Measurements from ENCODE around the gene WWOX. TPM values are rescaled to one million over a fixed set of nuclear protein-coding genes. Genes with fewer than 3 reads are reported as not detected.

Gene WWOX
- total RNA-seq, 5 donors from 2014 or later (not counting 1 experiment from before 2014, with no cell fraction given) = 21.2 to 26.0 (median 22.6) TPM

DNA sequence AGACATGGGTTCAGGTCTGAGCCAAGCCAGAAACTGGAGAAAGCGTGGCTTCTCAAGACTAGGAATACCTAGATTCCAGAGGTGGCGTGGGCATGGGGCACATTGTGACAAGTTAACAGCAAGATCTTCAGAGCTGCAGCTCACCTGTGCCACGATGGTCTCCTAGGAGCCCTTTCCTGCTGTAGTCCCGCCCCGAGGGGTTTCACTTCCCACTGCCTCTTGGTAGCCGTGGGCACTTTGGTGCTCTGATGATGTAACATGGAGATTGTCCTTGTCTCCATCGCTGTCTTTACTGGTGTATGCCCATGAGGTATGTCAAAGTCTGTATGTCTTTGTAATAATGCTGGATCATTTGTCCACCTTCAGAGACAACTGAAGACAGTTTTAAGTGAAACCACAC lies 89.7 kb downstream of the WWOX start:
- ChIA-PET CTCF (no interaction called here), POLR2A (no interaction called here)
- no peak overlapping the region for H3K27ac ChIP-seq (ENCODE audit: low read length)
- H3K4me3 ChIP-seq (ENCODE audit: control insufficient read depth in 1 of 2, extremely low read depth in 1 of 2, low read length in 1 of 2) = no peak overlapping the region
- H3K36me3 Mint-ChIP-seq = peaks cover 22% of the 10 kb centered on the region
- ATAC-seq (replicated peaks in 1 of 4) (no peak), DNase-seq (no peak)
- no peaks in the 10 kb centered on the region for H3K27me3 Mint-ChIP-seq
- no peaks in the 10 kb centered on the region for H3K9me3 ChIP-seq
- H3K4me1 Mint-ChIP-seq = no peaks in the 10 kb centered on the region
- H3K27ac Mint-ChIP-seq = no peak overlapping the region
- H3K4me1 ChIP-seq (ENCODE audit: control insufficient read depth in 1 of 2, extremely low read depth in 1 of 2, insufficient read depth in 2 of 2, low read length in 2 of 2) = no peaks in the 10 kb centered on the region
- H3K27me3 ChIP-seq (replicated peaks in 1 of 2; ENCODE audit: control insufficient read depth in 2 of 2, extremely low read depth in 1 of 2, insufficient read depth in 2 of 2, low read length in 1 of 2) = no peaks in the 10 kb centered on the region
- H3K9me3 Mint-ChIP-seq = peaks cover 0 to 2% (median 0%) of the 10 kb centered on the region in 3 donors
- no peaks in the 10 kb centered on the region for H3K36me3 ChIP-seq (ENCODE audit: control insufficient read depth in 2 of 2, extremely low read depth in 1 of 2, insufficient read depth in 1 of 2, low read length in 1 of 2)
- WGBS (ENCODE audit: insufficient coverage) = 94% methylated on average over 7 of the region's 7 CpGs
- H3K4me3 Mint-ChIP-seq = no peak overlapping the region

DNA sequence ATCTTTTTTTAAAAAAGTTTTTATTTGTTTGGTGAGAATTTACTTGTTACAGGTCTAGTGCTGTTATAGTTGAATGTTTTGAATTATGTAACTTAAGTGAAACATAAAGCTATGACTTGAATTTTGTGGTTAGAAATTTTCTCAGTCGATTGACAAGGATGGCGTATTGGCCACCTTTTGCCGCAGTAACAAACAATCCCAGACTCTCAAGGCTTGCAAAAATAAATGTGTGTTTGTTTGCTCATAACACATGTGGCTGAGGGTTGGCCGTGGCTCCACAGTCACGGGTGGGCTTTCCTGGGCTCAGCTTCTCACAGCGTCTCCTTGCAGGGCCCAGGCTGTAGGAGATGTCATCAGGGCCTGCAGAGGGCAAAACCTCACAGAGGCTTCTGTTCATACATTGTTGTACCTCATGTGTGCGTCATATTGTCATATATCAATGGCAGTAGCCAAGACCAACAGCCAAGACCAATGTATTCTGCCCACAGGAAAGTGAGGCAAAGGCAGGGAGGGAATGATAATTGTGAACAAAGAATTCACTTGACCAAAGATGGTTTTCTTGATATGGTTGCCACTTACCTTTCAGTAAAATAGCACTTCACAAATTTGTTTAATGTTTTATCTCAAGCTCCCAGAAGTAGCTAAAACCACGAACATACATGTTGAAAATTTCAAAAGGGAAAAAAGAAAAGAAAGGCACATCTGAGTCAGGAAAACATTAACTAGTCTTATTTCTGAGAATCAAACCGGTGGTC lies 93.5 kb downstream of the WWOX start:
- Histone ChIP-seq H3K9me3 (no peaks in the 10 kb centered on the region), H3K36me3 (ENCODE audit: control insufficient read depth in 2 of 2, extremely low read depth in 1 of 2, insufficient read depth in 1 of 2, low read length in 1 of 2) (no peaks in the 10 kb centered on the region), H3K27me3 (replicated peaks in 1 of 2; ENCODE audit: control insufficient read depth in 2 of 2, extremely low read depth in 1 of 2, insufficient read depth in 2 of 2, low read length in 1 of 2) (no peaks in the 10 kb centered on the region), H3K4me3 (ENCODE audit: control insufficient read depth in 1 of 2, extremely low read depth in 1 of 2, low read length in 1 of 2) (no peak overlapping the region), H3K27ac (ENCODE audit: low read length) (no peak overlapping the region), H3K4me1 (ENCODE audit: control insufficient read depth in 1 of 2, extremely low read depth in 1 of 2, insufficient read depth in 2 of 2, low read length in 2 of 2) (no peaks in the 10 kb centered on the region)
- Mint-ChIP-seq H3K27me3 (no peaks in the 10 kb centered on the region), H3K36me3 (peaks cover 22% of the 10 kb centered on the region), H3K27ac (no peak overlapping the region), H3K4me1 (peaks cover 0 to 6% (median 0%) of the 10 kb centered on the region in 3 donors), H3K4me3 (no peak overlapping the region), H3K9me3 (peaks cover 0 to 2% (median 0%) of the 10 kb centered on the region in 3 donors)
- WGBS (ENCODE audit: insufficient coverage) = 66% methylated on average over 6 of the region's 9 CpGs
- ChIA-PET CTCF (no interaction called here), POLR2A (no interaction called here)
- no peak for ATAC-seq (replicated peaks in 1 of 4)
- DNase-seq = no peak

DNA sequence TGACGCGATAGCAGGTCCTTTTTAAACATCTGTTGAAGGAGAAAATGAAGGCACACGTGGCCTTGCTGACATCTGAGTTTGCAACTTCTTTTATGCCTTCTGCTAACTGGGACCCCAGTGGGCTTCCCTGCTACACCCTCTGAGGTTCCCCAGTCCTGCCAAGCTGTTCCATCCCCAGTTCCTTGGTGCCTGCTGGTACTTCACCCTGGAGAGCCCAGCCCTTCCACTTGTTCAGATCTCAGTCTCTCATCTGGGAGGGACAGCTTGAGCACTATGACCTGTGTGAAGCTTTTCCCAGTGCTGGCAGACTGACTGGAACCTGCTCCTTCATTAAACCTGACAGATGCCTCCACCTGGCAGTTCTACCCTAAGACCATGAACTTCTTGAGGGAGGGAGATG lies 95.5 kb downstream of the WWOX start:
- H3K36me3 Mint-ChIP-seq = peaks cover 15% of the 10 kb centered on the region
- Histone ChIP-seq H3K36me3 (ENCODE audit: control insufficient read depth in 2 of 2, extremely low read depth in 1 of 2, insufficient read depth in 1 of 2, low read length in 1 of 2) (no peaks in the 10 kb centered on the region), H3K4me3 (ENCODE audit: control insufficient read depth in 1 of 2, extremely low read depth in 1 of 2, low read length in 1 of 2) (no peak overlapping the region), H3K27me3 (replicated peaks in 1 of 2; ENCODE audit: control insufficient read depth in 2 of 2, extremely low read depth in 1 of 2, insufficient read depth in 2 of 2, low read length in 1 of 2) (no peaks in the 10 kb centered on the region), H3K4me1 (ENCODE audit: control insufficient read depth in 1 of 2, extremely low read depth in 1 of 2, insufficient read depth in 2 of 2, low read length in 2 of 2) (no peaks in the 10 kb centered on the region), H3K9me3 (no peaks in the 10 kb centered on the region), H3K27ac (ENCODE audit: low read length) (no peak overlapping the region)
- 95% methylated on average over 3 of the region's 3 CpGs for WGBS (ENCODE audit: insufficient coverage)
- H3K27me3 Mint-ChIP-seq = no peaks in the 10 kb centered on the region
- no peak for DNase-seq
- CTCF ChIA-PET = no interaction called here
- H3K4me1 Mint-ChIP-seq = peaks cover 0 to 6% (median 0%) of the 10 kb centered on the region in 3 donors
- POLR2A ChIA-PET = no interaction called here
- no peak overlapping the region for H3K4me3 Mint-ChIP-seq
- ATAC-seq (replicated peaks in 1 of 4) = no peak
- H3K9me3 Mint-ChIP-seq = no peaks in the 10 kb centered on the region
- H3K27ac Mint-ChIP-seq = no peak overlapping the region

GRCh38 chr16:78195797-78196196 lies 96.3 kb downstream of the WWOX start:
- ChIA-PET CTCF (interaction anchor here in 1 of 2 donors (0.6 kb wide), 1 partner anchor 1403 kb away, joined by 5 read pairs; no protein-coding TSS in a partner anchor), POLR2A (no interaction called here)
- peaks cover 11% of the 10 kb centered on the region for H3K36me3 Mint-ChIP-seq
- Histone ChIP-seq H3K4me1 (ENCODE audit: control insufficient read depth in 1 of 2, extremely low read depth in 1 of 2, insufficient read depth in 2 of 2, low read length in 2 of 2) (no peaks in the 10 kb centered on the region), H3K27me3 (replicated peaks in 1 of 2; ENCODE audit: control insufficient read depth in 2 of 2, extremely low read depth in 1 of 2, insufficient read depth in 2 of 2, low read length in 1 of 2) (no peaks in the 10 kb centered on the region), H3K4me3 (ENCODE audit: control insufficient read depth in 1 of 2, extremely low read depth in 1 of 2, low read length in 1 of 2) (no peak overlapping the region), H3K27ac (ENCODE audit: low read length) (no peak overlapping the region), H3K36me3 (ENCODE audit: control insufficient read depth in 2 of 2, extremely low read depth in 1 of 2, insufficient read depth in 1 of 2, low read length in 1 of 2) (no peaks in the 10 kb centered on the region), H3K9me3 (no peaks in the 10 kb centered on the region)
- no peaks in the 10 kb centered on the region for H3K9me3 Mint-ChIP-seq
- ATAC-seq (replicated peaks in 1 of 4) = no peak
- H3K27ac Mint-ChIP-seq = no peak overlapping the region
- DNase-seq = no peak
- no peak overlapping the region for H3K4me3 Mint-ChIP-seq
- H3K27me3 Mint-ChIP-seq = no peaks in the 10 kb centered on the region
- H3K4me1 Mint-ChIP-seq = peaks cover 0 to 6% (median 0%) of the 10 kb centered on the region in 3 donors
- 94% methylated on average over 3 of the region's 4 CpGs for WGBS (ENCODE audit: insufficient coverage)

- H3K27ac Mint-ChIP-seq = no peak overlapping the region
- Histone ChIP-seq H3K27ac (ENCODE audit: low read length) (no peak overlapping the region), H3K4me1 (ENCODE audit: control insufficient read depth in 1 of 2, extremely low read depth in 1 of 2, insufficient read depth in 2 of 2, low read length in 2 of 2) (no peaks in the 10 kb centered on the region), H3K9me3 (no peaks in the 10 kb centered on the region), H3K27me3 (replicated peaks in 1 of 2; ENCODE audit: control insufficient read depth in 2 of 2, extremely low read depth in 1 of 2, insufficient read depth in 2 of 2, low read length in 1 of 2) (no peaks in the 10 kb centered on the region), H3K4me3 (ENCODE audit: control insufficient read depth in 1 of 2, extremely low read depth in 1 of 2, low read length in 1 of 2) (no peak overlapping the region), H3K36me3 (ENCODE audit: control insufficient read depth in 2 of 2, extremely low read depth in 1 of 2, insufficient read depth in 1 of 2, low read length in 1 of 2) (no peaks in the 10 kb centered on the region)
- H3K36me3 Mint-ChIP-seq = peaks cover 4% of the 10 kb centered on the region
- H3K27me3 Mint-ChIP-seq = no peaks in the 10 kb centered on the region
- WGBS (ENCODE audit: insufficient coverage) = 72% methylated on average over 2 of the region's 2 CpGs
- POLR2A ChIA-PET = no interaction called here
- CTCF ChIA-PET = interaction anchor here in 1 of 2 donors (0.6 kb wide), 1 partner anchor 1402 kb away, joined by 5 read pairs; no protein-coding TSS in a partner anchor
- peaks cover 0 to 6% (median 0%) of the 10 kb centered on the region in 3 donors for H3K4me1 Mint-ChIP-seq
- no peak for DNase-seq
- no peak overlapping the region for H3K4me3 Mint-ChIP-seq
- no peak for ATAC-seq (replicated peaks in 1 of 4)
- H3K9me3 Mint-ChIP-seq = no peaks in the 10 kb centered on the region
Measured at GRCh38 chr16:78196502-78196901, 97.0 kb downstream of the WWOX start.

DNA sequence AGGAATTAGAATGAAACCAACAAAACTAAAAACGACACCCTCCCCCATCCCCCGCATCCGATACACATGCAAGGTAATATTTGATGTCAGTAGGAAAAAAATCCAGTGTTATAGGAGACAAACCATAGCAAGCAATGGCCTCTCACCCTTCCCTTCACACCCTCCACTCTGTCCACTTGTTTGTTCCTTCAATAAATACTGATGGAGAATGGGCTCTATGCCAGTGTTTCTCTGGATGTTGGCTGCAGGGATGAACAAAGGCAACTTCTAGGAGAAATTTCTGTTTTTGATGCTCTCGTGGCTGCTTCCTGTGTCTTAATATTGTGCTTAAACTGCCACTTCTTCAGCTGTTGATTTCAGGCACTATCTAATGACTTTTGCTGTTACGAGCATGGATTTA lies 98.8 kb downstream of the WWOX start:
- H3K27me3 ChIP-seq (replicated peaks in 1 of 2; ENCODE audit: control insufficient read depth in 2 of 2, extremely low read depth in 1 of 2, insufficient read depth in 2 of 2, low read length in 1 of 2) = no peaks in the 10 kb centered on the region
- Mint-ChIP-seq H3K9me3 (no peaks in the 10 kb centered on the region), H3K27me3 (no peaks in the 10 kb centered on the region), H3K4me1 (peaks cover 0 to 6% (median 0%) of the 10 kb centered on the region in 3 donors), H3K27ac (no peak overlapping the region), H3K36me3 (peaks cover 3% of the 10 kb centered on the region), H3K4me3 (no peak overlapping the region)
- H3K27ac ChIP-seq (ENCODE audit: low read length) = no peak overlapping the region
- DNase-seq = no peak
- no peaks in the 10 kb centered on the region for H3K9me3 ChIP-seq
- ChIA-PET POLR2A (no interaction called here), CTCF (interaction anchor here in 1 of 2 donors (0.7 kb wide), 1 partner anchor 41 kb away, joined by 8 read pairs; no protein-coding TSS in a partner anchor)
- no peak overlapping the region for H3K4me3 ChIP-seq (ENCODE audit: control insufficient read depth in 1 of 2, extremely low read depth in 1 of 2, low read length in 1 of 2)
- no peaks in the 10 kb centered on the region for H3K4me1 ChIP-seq (ENCODE audit: control insufficient read depth in 1 of 2, extremely low read depth in 1 of 2, insufficient read depth in 2 of 2, low read length in 2 of 2)
- 33% methylated on average over 1 of the region's 5 CpGs for WGBS (ENCODE audit: insufficient coverage)
- no peak for ATAC-seq (replicated peaks in 1 of 4)
- H3K36me3 ChIP-seq (ENCODE audit: control insufficient read depth in 2 of 2, extremely low read depth in 1 of 2, insufficient read depth in 1 of 2, low read length in 1 of 2) = no peaks in the 10 kb centered on the region
